CD14-positive monocyte (primary cell): ENCODE measurements around the gene SLC35F3. TPM values are rescaled to one million over a fixed set of nuclear protein-coding genes. Genes with fewer than 3 reads are reported as not detected.

ENCODE experiments used
- DNase-seq, 3 donors: peaks; one replicate each; pipeline ENCODE4 v3.0.0-alpha.2; 2011 to 2022
- H2AFZ ChIP-seq: 2 replicates; pipeline ENCODE4 v1.6.0; 2012; ENCODE audit warnings: mild to moderate bottlenecking, low read depth, low read length, inconsistent platforms; ENCODE audit not compliant: insufficient read depth, poor library complexity, severe bottlenecking
- H3K27ac ChIP-seq, 2 donors: 1 replicate in 1 of 2; 2 replicates in 1 of 2; pipeline ENCODE4 v1.5.1; 2012 to 2013; ENCODE audit warnings: low read length in 2 of 2, control low read depth in 1 of 2, inconsistent platforms in 1 of 2, low read depth in 1 of 2, mild to moderate bottlenecking in 1 of 2
- H3K27me3 ChIP-seq, 2 donors: one replicate each; pipeline versions ENCODE4 v1.6.0 to v1.6.1; 2011 to 2013; ENCODE audit warnings: low read length in 2 of 2; ENCODE audit not compliant: control insufficient read depth in 2 of 2, insufficient read depth in 2 of 2
- H3K36me3 ChIP-seq, 2 donors: replicated peaks in 1 of 2; 1 replicate in 1 of 2; 2 replicates in 1 of 2; pipeline versions ENCODE4 v1.5.1 to v1.6.1; 2012 to 2013; ENCODE audit warnings: low read length in 2 of 2, control low read depth in 1 of 2, inconsistent platforms in 1 of 2, mild to moderate bottlenecking in 1 of 2; ENCODE audit not compliant: insufficient read depth in 2 of 2, control insufficient read depth in 1 of 2
- H3K4me1 ChIP-seq, 2 donors: 1 replicate in 1 of 2; 2 replicates in 1 of 2; pipeline versions ENCODE4 v1.5.1 to v1.6.1; 2012 to 2013; ENCODE audit warnings: low read length in 2 of 2, control low read depth in 1 of 2, inconsistent platforms in 1 of 2, mild to moderate bottlenecking in 1 of 2, moderate library complexity in 1 of 2; ENCODE audit not compliant: insufficient read depth in 2 of 2, control insufficient read depth in 1 of 2
- H3K4me2 ChIP-seq: replicated peaks from 2 replicates; pipeline ENCODE3; 2012; ENCODE audit warnings: low read length, moderate library complexity, mild to moderate bottlenecking; ENCODE audit not compliant: poor library complexity, severe bottlenecking; ENCODE audit errors: extremely low read depth
- H3K4me3 ChIP-seq, 3 experiments: fragments of 200-600 bp in 1 of 3; sonication (generic) in 1 of 3; replicated peaks in 1 of 3; 1 replicate in 2 of 3; 2 replicates in 1 of 3; pipeline ENCODE4 v1.5.1; 2011 to 2013; ENCODE audit warnings: low read length in 3 of 3, mild to moderate bottlenecking in 3 of 3, control low read depth in 2 of 3, low read depth in 2 of 3, inconsistent platforms in 1 of 3, moderate library complexity in 1 of 3
- H3K79me2 ChIP-seq: 2 replicates; pipeline ENCODE4 v1.6.0; 2012; ENCODE audit warnings: mild to moderate bottlenecking, control low read depth, inconsistent platforms, low read length, moderate library complexity; ENCODE audit not compliant: insufficient read depth
- H3K9ac ChIP-seq: 2 replicates; pipeline ENCODE4 v1.6.0; 2017; ENCODE audit warnings: low read length, mild to moderate bottlenecking; ENCODE audit not compliant: insufficient read depth, poor library complexity, severe bottlenecking
- H3K9me3 ChIP-seq, 2 donors: replicated peaks in 1 of 2; 1 replicate in 1 of 2; 2 replicates in 1 of 2; pipeline versions ENCODE4 v1.5.1 to v1.6.1; 2012 to 2013; ENCODE audit warnings: low read length in 2 of 2, control low read depth in 1 of 2; ENCODE audit not compliant: control insufficient read depth in 1 of 2, insufficient read depth in 1 of 2
- H4K20me1 ChIP-seq: 2 replicates; pipeline ENCODE4 v1.6.0; 2012; ENCODE audit warnings: mild to moderate bottlenecking, low read length, control low read depth, moderate library complexity; ENCODE audit not compliant: insufficient read depth
- H3K27ac Mint-ChIP-seq, 7 donors: one replicate each; pipeline ENCODE4 v1.8.0; 2020; ENCODE audit warnings: mild to moderate bottlenecking in 7 of 7, mixed read lengths in 7 of 7, moderate library complexity in 6 of 7, inconsistent platforms in 2 of 7
- H3K27me3 Mint-ChIP-seq, 3 donors: one replicate each; pipeline ENCODE4 v1.8.0; 2021 to 2022; ENCODE audit warnings: low read depth in 3 of 3, mild to moderate bottlenecking in 3 of 3, mixed read lengths in 3 of 3, moderate library complexity in 3 of 3, inconsistent platforms in 1 of 3
- H3K36me3 Mint-ChIP-seq, 2 donors: one replicate each; pipeline ENCODE4 v1.8.0; 2020; ENCODE audit warnings: mixed read lengths in 2 of 2, inconsistent platforms in 1 of 2, mild to moderate bottlenecking in 1 of 2
- H3K4me1 Mint-ChIP-seq: one replicate; pipeline ENCODE4 v1.8.0; 2020; ENCODE audit warnings: mild to moderate bottlenecking, mixed read lengths
- H3K4me3 Mint-ChIP-seq, 2 donors: one replicate each; pipeline ENCODE4 v1.8.0; 2020; ENCODE audit warnings: mild to moderate bottlenecking in 2 of 2, mixed read lengths in 2 of 2, moderate library complexity in 1 of 2
- H3K9me3 Mint-ChIP-seq, 7 donors: one replicate each; pipeline ENCODE4 v1.8.0; 2020 to 2022; ENCODE audit warnings: mixed read lengths in 7 of 7, mild to moderate bottlenecking in 6 of 7, moderate library complexity in 6 of 7, inconsistent platforms in 2 of 7
- CTCF ChIP-seq: fragments of 200-600 bp; IDR thresholded peaks from one replicate; pipeline ENCODE4 v1.8.0; 2022; ENCODE audit warnings: antibody characterized with exemption, mild to moderate bottlenecking
- WGBS: methylation state at CpG from one replicate; pipeline ENCODE4 v1.1.5; 2013; ENCODE audit warnings: missing lambda C conversion rate; ENCODE audit not compliant: insufficient coverage; 5-methylcytosine and 5-hydroxymethylcytosine counted together
- intact Hi-C, 2 donors: fragments of 100-400 bp; cut with micrococcal nuclease; formaldehyde crosslinking; loops; one replicate each; pipeline versions ENCODE4 v1.15.0 to v1.15.1; 2023
- polyA plus RNA-seq, 3 donors: library from polyadenylated mRNA; depleted of rRNA in 1 of 3; unstranded in 2 of 3; stranded (reverse) in 1 of 3; fragments of 300-500 nt in 2 of 3; fragments of >200 nt in 1 of 3; fragmentation: Illumina TruSeq in 2 of 3; gene quantifications; 1 replicate in 2 of 3; 2 replicates in 1 of 3; pipeline ENCODE4 v1.2.3, GENCODE V29; 2012 to 2021

Gene SLC35F3
- polyA plus RNA-seq, 3 donors, result 0.17 to 0.78 TPM; not detected in 1

- intact Hi-C loops, result no loop called here
- Mint-ChIP-seq H3K4me1 (peaks cover 3% of the 10 kb centered on the region), H3K27me3 (peaks cover 7 to 13% (median 7%) of the 10 kb centered on the region in 3 donors), H3K36me3 (no peaks in the 10 kb centered on the region), H3K9me3 (no peaks in the 10 kb centered on the region), H3K27ac (peak overlapping the region in 1 of 7 donors; percentile 59), H3K4me3 (no peak overlapping the region)
- Histone ChIP-seq H3K79me2 (no peaks in the 10 kb centered on the region), H3K4me3 (no peak overlapping the region), H4K20me1 (no peaks in the 10 kb centered on the region), H3K9me3 (no peaks in the 10 kb centered on the region), H3K4me2 (no peak overlapping the region), H3K27ac (no peak overlapping the region), H3K27me3 (peaks cover 0 to 2% of the 10 kb centered on the region in 2 donors), H2AFZ (no peak overlapping the region), H3K9ac (no peak overlapping the region), H3K4me1 (no peaks in the 10 kb centered on the region), H3K36me3 (no peaks in the 10 kb centered on the region)
- no peak for DNase-seq
- WGBS, result 85% methylated on average over 2 of the region's 2 CpGs
- TF ChIP-seq CTCF, result no peak
Observed at GRCh38 chr1:234106032-234106431, 201.6 kb downstream of the SLC35F3 start.

DNA sequence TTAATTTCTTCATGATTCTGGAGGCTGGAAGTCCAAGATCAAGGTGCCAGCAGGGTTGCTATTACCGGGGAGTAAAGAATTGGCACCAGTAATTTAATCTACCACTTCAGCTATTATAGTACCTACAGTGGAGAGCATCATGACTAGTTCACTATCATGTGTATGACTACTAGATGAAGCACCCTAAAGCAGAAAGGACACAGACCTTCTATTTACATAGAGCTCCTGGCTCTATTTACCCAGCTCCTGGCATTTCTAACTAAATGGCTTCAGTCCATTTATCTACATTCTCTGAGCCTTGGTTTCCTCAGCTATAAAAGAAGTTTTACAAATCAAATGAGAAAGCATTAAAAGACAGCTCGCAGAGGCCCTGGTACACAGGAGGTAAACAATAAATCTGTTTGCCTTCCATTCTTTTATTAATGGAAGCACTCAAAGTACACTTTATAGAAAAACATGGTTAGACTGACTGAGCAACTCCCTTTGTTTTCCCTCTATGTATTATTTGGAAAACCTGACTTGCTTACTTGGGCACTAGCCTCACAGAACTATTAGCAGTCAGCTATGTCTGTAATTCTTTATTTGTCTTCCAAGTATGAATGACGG lies 203.0 kb downstream of the SLC35F3 start:
- WGBS, result no CpG with 5 or more reads among the region's 3 CpGs
- TF ChIP-seq CTCF, result no peak
- H3K27ac Mint-ChIP-seq, result no peak overlapping the region
- Histone ChIP-seq H3K36me3 (no peaks in the 10 kb centered on the region), H3K9ac (no peak overlapping the region), H3K27ac (no peak overlapping the region), H3K27me3 (no peaks in the 10 kb centered on the region), H3K9me3 (no peaks in the 10 kb centered on the region), H3K4me1 (no peaks in the 10 kb centered on the region), H3K4me3 (no peak overlapping the region), H3K79me2 (no peaks in the 10 kb centered on the region), H2AFZ (no peak overlapping the region), H3K4me2 (no peak overlapping the region), H4K20me1 (no peaks in the 10 kb centered on the region)
- H3K36me3 Mint-ChIP-seq, result no peaks in the 10 kb centered on the region
- H3K4me3 Mint-ChIP-seq, result no peak overlapping the region
- intact Hi-C loops, result no loop called here
- peaks cover 2% of the 10 kb centered on the region for H3K4me1 Mint-ChIP-seq
- DNase-seq, result no peak
- peaks cover 4 to 10% (median 6%) of the 10 kb centered on the region in 3 donors for H3K27me3 Mint-ChIP-seq
- H3K9me3 Mint-ChIP-seq, result no peaks in the 10 kb centered on the region
